Stimulated activated naive CD4-positive, alpha-beta T cell (primary cell): Measurements from ENCODE around the gene CRB2.
"Not testable (repeated sequence)": the region's sequence is repeated elsewhere in the genome, so short reads cannot be mapped to it uniquely, and the experiment has no call there.

Experiments used
- DNase-seq, 6 experiments: peaks; one replicate each; lab custom pipeline; 2025; lab: John Stamatoyannopoulos, UW

CRB2 gene

DNA sequence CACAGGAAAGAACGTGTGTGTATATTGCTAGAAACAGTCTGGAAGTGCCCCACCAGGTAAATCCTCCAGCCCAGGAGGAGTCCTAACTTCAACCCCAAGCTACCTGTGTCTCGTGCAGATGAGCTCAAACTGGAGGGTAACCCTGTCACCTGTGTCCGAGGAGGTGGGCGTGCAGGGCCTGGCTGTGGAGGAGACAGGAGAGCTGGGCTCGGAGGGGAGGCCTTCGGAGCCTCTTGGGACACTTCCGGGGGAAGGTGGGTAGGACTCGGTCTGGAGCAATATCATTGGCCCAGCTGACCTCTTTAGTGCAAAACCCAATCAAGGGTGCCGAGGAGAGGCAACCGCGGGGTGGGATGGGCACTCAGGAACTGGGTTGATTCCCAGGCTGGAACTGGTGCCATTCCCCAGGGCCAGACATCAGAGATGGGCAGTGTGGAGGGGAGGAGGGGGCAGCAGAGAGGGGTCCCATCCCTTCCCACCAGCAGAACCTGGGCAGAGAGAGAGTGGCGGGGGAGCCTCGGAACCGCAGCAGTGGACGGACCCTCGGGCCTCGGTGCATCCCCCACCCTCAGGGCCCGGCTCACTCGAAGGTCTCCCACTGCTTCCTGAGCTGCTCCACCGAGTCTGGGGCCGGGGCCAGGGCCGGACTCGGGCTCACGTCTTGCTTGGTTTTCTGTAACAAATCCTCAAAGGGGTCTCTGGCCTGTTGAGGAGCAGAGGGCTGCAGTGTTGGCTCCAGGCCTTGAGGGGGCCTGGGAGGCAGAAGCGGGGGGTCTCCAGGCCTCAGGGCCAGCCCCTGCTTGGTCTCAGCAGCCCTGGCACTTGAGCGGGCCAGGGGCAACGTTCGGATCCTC lies 25.1 kb downstream of the CRB2 start:
- DNase-seq: no peak

- no peak for DNase-seq
Observed at GRCh38 chr9:123382653-123383511, 26.9 kb downstream of the CRB2 start.

DNA sequence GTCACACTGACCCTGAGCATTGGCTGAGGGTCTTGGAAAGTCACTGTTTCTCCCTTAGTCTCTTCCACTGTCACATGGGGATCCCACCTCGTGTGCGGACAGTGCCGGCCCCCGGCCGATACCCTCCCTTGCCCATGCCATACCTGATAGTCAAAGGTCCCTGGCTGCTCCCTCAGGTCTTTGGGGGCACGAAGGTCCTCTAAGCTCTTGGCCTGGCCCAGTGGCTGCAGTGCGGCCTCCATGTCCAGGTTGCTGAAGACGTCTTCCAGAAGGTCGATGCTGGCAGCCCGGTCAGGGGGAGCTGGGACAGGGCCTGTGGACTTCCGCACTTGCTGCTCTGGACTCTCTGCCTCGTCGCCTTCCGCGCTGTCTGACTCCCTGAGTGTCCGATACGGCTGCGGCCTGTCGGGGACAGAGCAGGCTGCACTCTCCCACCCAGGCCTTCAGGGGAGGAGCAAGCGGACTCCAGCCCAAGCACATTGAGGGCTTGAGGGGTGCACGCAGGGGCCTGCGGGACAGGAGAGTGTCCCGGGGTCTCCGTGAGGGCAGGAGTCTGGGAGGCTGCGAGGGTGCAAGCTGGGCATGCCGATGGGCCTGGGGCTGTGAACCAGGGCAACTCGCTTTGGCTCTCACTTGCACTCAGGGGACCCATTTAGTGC lies 27.6 kb downstream of the CRB2 start:
- no peak for DNase-seq

GRCh38 chr9:123387686-123388085 lies 31.7 kb downstream of the CRB2 start:
- no peak for DNase-seq

GRCh38 chr9:123389070-123389469 lies 33.1 kb downstream of the CRB2 start:
- no peak for DNase-seq

GRCh38 chr9:123389698-123390097 lies 33.7 kb downstream of the CRB2 start:
- DNase-seq: no peak

GRCh38 chr9:123390337-123391135 lies 34.5 kb downstream of the CRB2 start:
- no peak for DNase-seq

DNA sequence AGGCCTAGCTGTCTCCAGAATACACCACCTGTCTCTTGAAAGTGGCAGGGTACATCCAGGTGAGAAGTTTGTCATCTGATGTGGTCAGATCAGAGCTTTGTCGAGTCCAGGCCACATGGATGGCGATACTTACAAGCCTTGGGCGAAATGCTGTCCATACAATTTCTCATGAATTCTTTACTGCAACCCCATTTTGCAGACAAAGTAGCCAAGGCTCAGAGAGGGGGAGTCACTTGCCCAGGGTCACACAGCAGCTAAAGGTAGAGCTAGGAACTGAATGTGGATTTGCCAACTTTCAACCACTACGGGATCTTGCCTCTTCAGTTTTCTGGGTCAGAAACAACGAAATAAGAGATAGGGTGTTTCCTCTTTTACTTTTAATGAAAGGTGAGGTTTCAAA lies 35.2 kb downstream of the CRB2 start:
- no peak for DNase-seq

DNA sequence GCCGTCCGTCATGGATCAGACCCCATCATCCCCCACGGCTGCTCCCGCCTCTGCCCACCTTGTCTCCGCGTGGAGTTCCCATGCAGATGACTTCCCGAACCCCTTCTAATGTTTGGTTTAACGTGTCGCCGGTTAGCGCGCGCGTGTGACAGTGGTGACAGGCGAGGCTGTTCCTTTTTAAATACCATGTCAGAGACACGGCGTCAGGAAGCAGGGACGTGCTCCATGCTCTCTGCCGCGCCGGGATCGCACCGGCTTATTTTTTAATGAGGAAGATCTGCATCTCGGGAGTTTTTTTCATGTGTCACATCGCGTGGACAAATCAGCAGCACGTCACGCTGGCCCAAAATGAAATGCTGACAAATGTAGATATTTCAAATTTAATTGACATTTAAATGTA lies 35.9 kb downstream of the CRB2 start:
- DNase-seq: no peak

- DNase-seq: no peak
Observed at GRCh38 chr9:123392802-123393201, 36.8 kb downstream of the CRB2 start.

- DNase-seq: no peak
Observed at GRCh38 chr9:123394291-123395235, 38.6 kb downstream of the CRB2 start.

DNA sequence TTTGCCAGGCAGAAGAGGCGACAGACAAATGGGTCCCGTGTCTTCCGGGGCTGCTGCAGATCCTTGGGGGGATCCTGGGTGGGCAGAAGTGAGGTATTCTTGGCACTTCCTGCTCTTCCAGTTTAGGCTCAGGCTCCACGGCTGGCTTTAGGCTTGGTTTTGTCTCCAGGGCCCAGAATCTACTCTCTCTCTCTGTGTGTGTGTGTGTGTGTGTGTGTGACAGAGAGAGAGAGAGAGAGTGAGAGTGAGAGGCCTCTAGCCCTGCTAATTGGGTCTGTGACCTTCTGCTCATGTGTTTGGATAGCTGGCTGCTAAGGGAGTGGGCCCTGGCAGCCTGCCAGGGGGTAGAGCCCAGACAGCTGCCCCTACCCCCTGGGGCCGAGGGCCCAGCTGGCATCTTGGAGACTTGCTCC lies 39.3 kb downstream of the CRB2 start:
- no peak for DNase-seq

DNA sequence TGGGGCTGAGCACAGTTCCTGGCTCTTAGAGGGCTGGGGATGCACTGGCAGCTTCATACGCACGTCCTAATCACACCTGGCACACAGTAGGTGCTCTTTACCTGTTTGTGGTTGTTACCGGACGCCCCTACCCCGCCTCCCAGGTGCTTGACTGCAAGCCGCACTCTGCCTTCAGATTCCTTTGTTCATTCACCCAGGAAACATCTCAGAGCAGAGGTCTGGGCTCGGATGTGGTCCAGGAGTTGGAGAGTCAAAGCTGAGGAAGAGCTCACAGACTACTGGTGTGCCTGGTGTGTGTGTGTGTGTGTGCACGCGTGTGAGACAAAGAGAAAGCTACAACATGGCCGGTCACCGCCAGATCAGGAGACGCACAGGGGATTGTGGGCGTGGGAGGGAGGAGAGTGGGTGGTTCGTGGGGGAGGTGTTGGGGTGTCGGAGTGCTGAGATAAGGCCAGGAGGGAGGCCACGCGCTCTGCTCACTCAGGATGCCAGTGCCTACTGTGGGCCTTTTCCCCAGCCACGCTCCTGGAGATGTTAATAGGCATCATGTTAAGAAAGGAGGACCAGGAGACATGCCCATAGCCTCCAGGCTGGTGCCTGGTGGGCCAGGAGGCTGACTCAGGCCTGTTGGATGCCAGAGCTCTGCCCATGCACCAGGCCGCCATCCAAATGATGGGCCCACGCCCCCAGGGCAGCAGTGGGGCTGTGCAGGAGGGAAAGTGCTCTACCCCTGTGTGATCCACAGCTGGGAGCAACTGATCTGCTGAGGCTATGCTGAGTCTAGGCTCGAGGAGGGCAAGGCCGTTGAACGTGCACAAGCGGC lies 39.9 kb downstream of the CRB2 start:
- no peak for DNase-seq

GRCh38 chr9:123397975-123398374 lies 42.0 kb downstream of the CRB2 start:
- DNase-seq: no peak

DNA sequence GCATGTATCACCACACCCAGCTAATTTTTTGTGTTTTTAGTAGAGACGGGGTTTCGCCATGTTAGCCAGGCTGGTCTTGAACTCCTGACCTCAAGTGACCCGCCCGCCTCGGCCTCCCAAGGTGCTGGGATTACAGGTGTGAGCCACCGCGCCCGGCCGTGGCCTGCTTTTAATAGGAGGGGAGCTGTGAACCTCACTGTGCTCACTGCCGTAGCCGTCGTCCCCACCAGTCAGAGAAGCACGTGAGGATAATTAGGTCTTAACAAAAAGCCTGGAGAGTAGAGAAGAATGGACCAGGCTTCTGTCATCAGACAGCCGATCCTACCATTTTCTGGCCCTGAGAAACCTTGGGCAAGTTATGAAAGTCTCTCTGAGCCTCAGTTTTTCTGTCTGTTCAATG lies 42.9 kb downstream of the CRB2 start:
- DNase-seq: not testable (repeated sequence)

GRCh38 chr9:123399803-123400378 lies 43.9 kb downstream of the CRB2 start:
- no peak for DNase-seq

DNA sequence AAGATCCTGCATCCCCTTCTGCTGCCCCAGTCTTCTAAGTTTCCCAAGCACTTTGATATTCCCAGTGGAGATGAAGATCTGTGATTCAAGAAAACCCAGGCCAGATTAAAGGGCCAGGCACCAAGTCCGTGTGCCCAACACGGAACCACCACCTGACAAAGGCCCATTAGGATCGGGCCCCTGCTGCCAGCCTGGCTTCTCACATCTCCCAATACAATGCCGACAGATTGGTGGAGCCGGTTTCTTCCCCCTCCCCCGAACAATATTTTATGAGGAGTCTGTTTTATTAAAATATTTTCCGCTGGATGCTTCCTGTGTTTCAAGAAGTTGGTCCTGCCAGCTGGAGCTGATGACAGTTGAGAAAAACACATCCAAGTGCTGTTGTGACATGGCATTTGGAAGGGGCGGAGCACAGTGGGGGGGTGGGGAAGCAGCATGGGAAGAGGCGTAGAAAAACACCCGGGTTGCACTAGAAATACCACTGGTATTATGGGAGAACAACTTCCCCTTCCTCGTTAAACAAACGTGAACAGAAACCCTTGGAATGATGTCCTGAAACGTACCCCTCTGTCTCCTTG lies 45.0 kb downstream of the CRB2 start:
- no peak for DNase-seq

DNA sequence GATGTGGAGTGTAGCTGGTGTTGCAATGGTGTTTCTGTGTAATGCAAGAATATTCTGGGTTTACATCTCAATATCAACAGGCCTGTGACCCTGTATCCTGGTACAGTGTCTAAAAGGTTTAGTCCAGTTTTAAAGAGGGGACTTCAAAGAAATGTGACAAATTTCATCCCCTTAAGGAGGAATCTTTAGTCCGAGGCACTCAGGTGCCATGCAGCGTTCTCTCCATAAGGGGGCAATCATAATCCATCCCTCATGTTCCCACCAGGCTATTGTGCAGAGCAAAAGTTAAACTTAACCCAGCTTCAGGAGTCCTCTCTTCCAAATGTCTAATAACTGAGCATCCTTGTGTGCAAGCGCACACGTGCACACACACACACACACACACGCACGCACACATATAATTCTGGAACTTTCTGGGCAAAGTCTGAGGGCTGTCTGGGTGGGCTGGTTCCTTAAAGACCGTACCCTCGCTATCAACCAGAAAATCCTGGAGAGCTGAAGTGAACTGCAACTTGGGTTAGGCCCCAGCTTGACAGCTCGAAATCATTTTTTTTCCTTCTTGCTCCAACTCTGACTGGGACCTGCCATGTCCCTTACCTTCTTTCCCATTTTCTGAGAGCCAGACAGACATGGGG lies 46.0 kb downstream of the CRB2 start:
- DNase-seq: no peak
